Left lung (tissue), 10 donors: ENCODE measurements around the gene CAPZA1. TPM values are rescaled to one million over a fixed set of nuclear protein-coding genes. Genes with fewer than 3 reads are reported as not detected.
A peak's percentile ranks its signal among the peaks of the same experiment; 100 is the strongest.
"Not testable (repeated sequence)": the region's sequence is repeated elsewhere in the genome, so short reads cannot be mapped to it uniquely, and the experiment has no call there.

Experiments
- ATAC-seq: fragments of 200-7000 bp; cut with Tn5 transposase; one replicate; pipeline ENCODE4 v1.9.1; 2020; ENCODE audit warnings: moderate library complexity
- DNase-seq, 4 donors: peaks; one replicate each; pipeline ENCODE4 v3.0.0-alpha.2; 2013 to 2020
- H3K27ac ChIP-seq, 2 donors: fragments of 200-600 bp; sonication (generic) in 1 of 2; one replicate each; pipeline versions ENCODE4 v1.5.0 to v1.8.0; 2020 to 2021
- H3K27me3 ChIP-seq, 2 donors: fragments of 200-600 bp; sonication (generic) in 1 of 2; one replicate each; pipeline versions ENCODE4 v1.5.0 to v1.8.0; 2020 to 2021
- H3K36me3 ChIP-seq, 2 donors: fragments of 200-600 bp; sonication (generic) in 1 of 2; one replicate each; pipeline versions ENCODE4 v1.5.0 to v1.8.0; 2020 to 2021
- H3K4me1 ChIP-seq, 2 donors: fragments of 200-600 bp; one replicate each; pipeline ENCODE4 v1.8.0; 2021
- H3K4me3 ChIP-seq, 2 donors: fragments of 200-600 bp; sonication (generic) in 1 of 2; one replicate each; pipeline versions ENCODE4 v1.5.0 to v1.8.0; 2020 to 2021; ENCODE audit warnings: mild to moderate bottlenecking in 1 of 2
- H3K9me3 ChIP-seq, 2 donors: fragments of 200-600 bp; sonication (generic) in 1 of 2; one replicate each; pipeline versions ENCODE4 v1.5.0 to v1.8.0; 2020 to 2021
- CTCF ChIP-seq, 2 donors: fragments of 200-600 bp; sonication (generic) in 1 of 2; IDR thresholded peaks; one replicate each; pipeline versions ENCODE4 v1.5.0 to v1.8.0; 2021; ENCODE audit warnings: antibody characterized with exemption in 2 of 2
- intact Hi-C, 2 donors: fragments of 100-400 bp; cut with DNase I; formaldehyde crosslinking; loops; one replicate each; pipeline versions ENCODE4 v1.11.2 to v1.14.2; 2022
- polyA plus RNA-seq, 6 donors: library from polyadenylated mRNA; unstranded; fragments of 120-200 nt; gene quantifications; one replicate each; pipeline ENCODE4 v1.2.1, GENCODE V29; 2013; ENCODE audit not compliant: insufficient read length in 6 of 6
- total RNA-seq, 2 donors: library from RNA; stranded (reverse); fragmentation: NEBNext Ultra II Directional; extraction: Animal tissue kit (Norgen Biotek cat#: 25700); gene quantifications; one replicate each; pipeline ENCODE4 v1.2.1, GENCODE V29; 2021
- donor health status: DM: no; HTN: yes; CAD: no.
- donor health status: DM: no; HTN: no; CAD: no.

CAPZA1 gene
- total and polyA plus RNA-seq, 8 donors = 122 to 167 (median 146) TPM

GRCh38 chr1:112618114-112618720 lies 1.4 kb upstream of the CAPZA1 start:
- intact Hi-C loops = loop anchor here in 1 of 2 donors (10.0 kb wide), 1 partner anchor 113 kb away; the partner anchor contains the start of gene WNT2B
- no peaks in the 10 kb centered on the region for H3K9me3 ChIP-seq
- H3K27me3 ChIP-seq = no peaks in the 10 kb centered on the region
- H3K4me1 ChIP-seq = peaks cover 26 to 46% of the 10 kb centered on the region in 2 donors
- peak overlapping the region; percentile 98 to 99 for H3K27ac ChIP-seq
- H3K4me3 ChIP-seq = peak overlapping the region; percentile 86 to 89
- no peak for TF ChIP-seq CTCF (IDR thresholded peaks at IDR 0.05)
- ATAC-seq (peak; percentile 27), DNase-seq (peak in 1 of 4 donors; percentile 8)
- H3K36me3 ChIP-seq = peaks cover 0 to 27% of the 10 kb centered on the region in 2 donors

- ATAC-seq (peak; percentile 84), DNase-seq (peak; percentile 79 to 91 (median 82))
- Histone ChIP-seq H3K4me3 (peak within 1 kb of the TSS; percentile 86 to 89), H3K36me3 (peaks cover 0 to 20% of the 10 kb centered on the region in 2 donors), H3K9me3 (no peaks in the 10 kb centered on the region), H3K27ac (peak within 1 kb of the TSS; percentile 98 to 99), H3K27me3 (no peaks in the 10 kb centered on the region), H3K4me1 (peaks cover 26 to 52% of the 10 kb centered on the region in 2 donors)
- intact Hi-C loops = loop anchor here in 1 of 2 donors (10.0 kb wide), 1 partner anchor 114 kb away; the partner anchor contains the start of gene WNT2B
- no peak for TF ChIP-seq CTCF (IDR thresholded peaks at IDR 0.05)
Measured at GRCh38 chr1:112618721-112619517, 713 bp upstream of the CAPZA1 start, which contains the start of gene ST7L. Gene ST7L (minus strand): TSS chr1:112619141. CDS start chr1:112619113, 28 bp downstream.

GRCh38 chr1:112620377-112620695 lies 704 bp downstream of the CAPZA1 start:
- H3K27ac ChIP-seq = peak overlapping the region; percentile 98 to 99
- H3K4me3 ChIP-seq = peak overlapping the region; percentile 86 to 89
- H3K9me3 ChIP-seq = no peaks in the 10 kb centered on the region
- peaks cover 26 to 66% of the 10 kb centered on the region in 2 donors for H3K4me1 ChIP-seq
- TF ChIP-seq CTCF (IDR thresholded peaks at IDR 0.05) = no peak
- peaks cover 0 to 8% of the 10 kb centered on the region in 2 donors for H3K36me3 ChIP-seq
- intact Hi-C loops = loop anchor here in 1 of 2 donors (10.0 kb wide), 2 partner anchors 54 to 84 kb away; partner anchors contain the start of genes MOV10 and RHOC
- DNase-seq = peak in 1 of 4 donors; percentile 51
- ATAC-seq = no peak
- no peaks in the 10 kb centered on the region for H3K27me3 ChIP-seq

- H3K27me3 ChIP-seq, DNase-seq, H3K36me3 ChIP-seq, H3K4me3 ChIP-seq, H3K27ac ChIP-seq, ATAC-seq, H3K9me3 ChIP-seq: not testable (repeated sequence)
- H3K4me1 ChIP-seq = peaks cover 34 to 89% of the 10 kb centered on the region in 2 donors
- intact Hi-C loops = loop anchor here in 1 of 2 donors (10.0 kb wide), 2 partner anchors 50 to 80 kb away; partner anchors contain the start of genes MOV10 and RHOC
Measured at GRCh38 chr1:112624493-112624892, 4.9 kb downstream of the CAPZA1 start.

GRCh38 chr1:112625696-112626095 lies 6.1 kb downstream of the CAPZA1 start:
- Histone ChIP-seq H3K4me3 (no peak overlapping the region), H3K27ac (peak overlapping the region in 1 of 2 donors; percentile 28), H3K4me1 (peaks cover 31 to 98% of the 10 kb centered on the region in 2 donors), H3K36me3 (peaks cover 0 to 6% of the 10 kb centered on the region in 2 donors), H3K9me3 (no peaks in the 10 kb centered on the region), H3K27me3 (no peaks in the 10 kb centered on the region)
- no peak for DNase-seq
- no peak for ATAC-seq
- no peak for TF ChIP-seq CTCF (IDR thresholded peaks at IDR 0.05)
- intact Hi-C loops = loop anchor here in 1 of 2 donors (10.0 kb wide), 2 partner anchors 49 to 79 kb away; partner anchors contain the start of genes MOV10 and RHOC
